Measurements from ENCODE around the gene OR5K1. TPM values are rescaled to one million over a fixed set of nuclear protein-coding genes. Genes with fewer than 3 reads are reported as not detected.

Gene OR5K1
- total RNA-seq, 2 donors from 2014 or later: not detected

DNA sequence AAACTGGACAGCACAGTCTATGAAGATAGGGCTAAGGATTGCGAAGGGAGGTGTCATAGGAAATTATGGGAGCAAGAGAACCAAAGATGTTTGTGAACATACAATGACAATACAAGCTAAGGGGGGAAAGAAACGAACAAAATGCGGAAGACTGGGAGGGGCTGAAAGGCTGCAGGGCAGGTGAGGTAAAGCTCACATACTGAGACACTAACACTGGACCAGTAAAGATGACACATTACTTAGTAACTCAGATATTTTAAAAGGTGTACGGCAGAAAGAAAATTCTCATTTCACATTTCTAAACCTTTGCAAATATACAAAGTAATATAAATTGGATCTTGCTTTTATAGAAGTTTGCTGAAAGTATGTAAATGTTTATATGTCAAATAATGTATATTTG lies 49.6 kb downstream of the OR5K1 start:
- DNase-seq (no peak), ATAC-seq (no peak)
- intact Hi-C loops (cut with DNase I, micrococcal nuclease): no loop called here

DNA sequence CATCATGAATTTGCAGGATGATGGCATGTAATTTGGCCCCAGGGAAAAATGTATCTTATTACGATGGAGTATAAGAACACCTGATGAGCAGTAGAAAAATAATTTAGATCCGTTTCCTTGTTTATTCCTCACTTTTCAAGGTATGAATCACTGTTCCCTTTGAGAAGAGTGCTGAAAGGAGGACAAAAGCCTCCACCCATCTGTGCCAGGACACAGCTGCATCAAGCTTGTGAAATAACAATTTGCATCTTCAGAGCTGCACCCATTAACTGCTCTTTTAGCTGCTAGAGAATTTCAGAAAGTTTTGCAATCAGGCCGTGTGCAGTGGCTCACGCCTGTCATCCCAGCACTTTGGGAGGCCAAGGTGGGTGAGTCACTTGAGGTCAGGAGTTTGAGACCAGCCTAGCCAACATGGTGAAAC lies 50.1 kb downstream of the OR5K1 start:
- intact Hi-C loops (cut with DNase I, micrococcal nuclease): no loop called here
- ATAC-seq: no peak

DNA sequence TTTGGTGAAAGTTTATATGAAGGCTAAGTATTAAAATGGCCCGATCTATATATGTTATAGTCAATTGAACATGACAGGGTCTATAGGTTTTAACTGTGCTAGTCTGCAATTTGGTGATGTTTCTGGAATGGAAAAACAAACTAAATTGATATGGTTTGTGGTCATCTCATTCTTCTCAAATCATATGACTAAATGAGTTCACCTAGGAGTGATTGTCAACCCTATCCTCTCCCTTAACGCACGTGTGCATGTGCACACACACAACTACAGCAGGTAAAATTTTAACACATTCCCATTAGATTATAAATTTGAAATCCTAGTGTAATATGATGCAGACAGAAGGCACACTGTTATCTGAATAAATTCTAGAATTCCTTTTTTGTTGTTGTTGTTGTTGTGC lies 50.7 kb downstream of the OR5K1 start:
- ATAC-seq (no peak), DNase-seq (no peak)
- intact Hi-C loops (cut with DNase I, micrococcal nuclease): no loop called here

More for the DNA sequence above, 50.1 kb downstream of the OR5K1 start:
- DNase-seq: no peak

DNA sequence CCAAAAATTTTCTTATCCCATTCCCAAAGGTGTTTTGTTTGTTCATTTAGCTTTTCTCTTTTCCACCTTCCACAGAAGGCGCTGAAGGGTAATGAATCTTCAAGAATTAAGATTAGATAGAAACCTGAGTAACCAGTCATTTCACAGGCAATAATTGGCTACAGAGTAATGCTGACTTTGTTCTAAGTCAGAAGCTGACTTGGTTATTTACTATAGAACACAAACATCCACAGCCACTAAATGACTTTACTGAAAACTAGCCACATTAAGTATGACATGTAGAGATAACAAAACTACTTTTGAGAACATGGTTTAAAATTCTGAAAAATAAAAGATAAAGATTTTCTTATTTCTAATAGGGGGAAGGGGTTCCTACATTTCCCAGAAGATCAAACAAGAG lies 51.9 kb downstream of the OR5K1 start:
- intact Hi-C loops (cut with DNase I, micrococcal nuclease): no loop called here
- ATAC-seq (no peak), DNase-seq (no peak)

DNA sequence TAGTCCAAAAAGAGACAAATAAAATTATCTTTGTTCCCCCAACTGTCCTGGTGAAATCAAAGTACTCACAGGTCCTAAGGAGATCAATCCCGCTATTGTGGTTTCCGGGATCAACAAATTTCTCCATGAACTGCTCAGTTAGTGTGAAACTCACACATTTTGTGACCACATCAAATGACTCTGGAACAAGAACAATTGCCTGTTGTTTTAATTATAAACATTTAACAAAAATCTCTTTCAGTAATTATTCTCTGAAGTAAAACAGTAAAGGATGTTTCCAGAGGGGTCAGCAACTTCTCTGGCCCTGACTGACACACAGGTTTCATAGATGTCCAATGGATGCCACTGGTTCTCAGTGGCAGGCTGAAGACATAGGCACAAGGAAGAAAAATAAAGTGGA lies 55.8 kb downstream of the OR5K1 start:
- intact Hi-C loops (cut with DNase I, micrococcal nuclease): no loop called here
- no peak for ATAC-seq

DNA sequence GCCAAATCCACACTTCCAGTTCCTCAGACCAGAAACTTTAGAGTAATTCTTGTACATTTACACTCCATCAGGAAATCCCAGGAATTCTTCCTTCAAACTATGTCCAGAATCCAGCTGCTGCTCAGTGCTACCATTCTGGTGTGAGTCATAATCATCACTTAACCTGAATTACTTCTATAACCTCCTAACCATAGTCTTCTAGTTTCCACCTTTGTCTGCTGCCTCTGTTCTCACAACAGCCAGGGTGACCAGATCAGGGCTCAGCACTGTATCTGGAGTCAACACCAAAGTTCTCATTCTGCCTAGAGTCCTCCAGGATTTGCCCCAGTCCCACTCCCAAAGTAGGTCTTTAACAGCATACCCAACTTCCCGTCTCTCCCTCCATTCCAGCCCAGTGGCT lies 56.4 kb downstream of the OR5K1 start:
- ATAC-seq (no peak), DNase-seq (no peak)
- intact Hi-C loops (cut with DNase I, micrococcal nuclease): no loop called here

More for the DNA sequence above, 55.8 kb downstream of the OR5K1 start:
- no peak for DNase-seq

DNA sequence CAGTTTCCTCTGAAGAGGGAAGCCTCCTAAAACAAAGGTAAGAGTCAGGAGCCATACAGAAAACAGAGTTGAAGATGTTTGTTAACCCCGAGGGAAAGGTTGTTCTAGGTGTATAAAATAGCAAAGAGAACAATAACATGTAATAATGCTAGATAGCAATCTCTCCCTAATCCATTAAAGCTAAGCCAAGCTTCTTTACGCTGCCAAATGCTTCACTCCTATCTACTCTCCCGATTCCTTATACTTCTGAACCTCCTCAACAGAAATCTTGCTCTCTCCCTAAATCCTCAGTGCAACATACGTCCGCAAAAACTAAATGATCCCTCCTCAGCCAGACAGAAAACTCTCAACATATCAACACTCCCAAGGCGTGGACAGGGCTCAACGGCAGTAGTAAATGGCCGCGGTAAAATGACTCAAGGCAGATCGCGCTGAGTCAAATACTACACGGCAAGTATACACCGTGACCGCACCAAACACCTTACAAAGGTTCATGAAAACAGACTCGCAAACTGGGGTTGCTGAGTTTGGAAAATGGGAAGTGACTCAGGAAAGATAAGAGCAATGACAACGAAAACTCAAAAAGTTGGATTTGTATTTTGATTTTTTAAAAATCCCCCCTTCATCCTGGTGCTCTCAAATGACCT lies 59.0 kb downstream of the OR5K1 start:
- DNase-seq (peak; percentile 36 to 57), ATAC-seq (peak; percentile 75)
- intact Hi-C loops (cut with DNase I, micrococcal nuclease): loop anchor here in 1 of 2 donors (10.0 kb wide), 1 partner anchor 73 kb away; the partner anchor contains the start of gene CPOX

Other genes with a start within 250 kb of the OR5K1 start
- gene OR5H6, start 199.0 kb upstream of the OR5K1 start, total RNA-seq: not detected
- not detected for gene OR5H2, start 180.7 kb upstream of the OR5K1 start, total RNA-seq
- gene OR5K4, start 109.3 kb upstream of the OR5K1 start, total RNA-seq: not detected
- gene OR5K3, start 72.5 kb upstream of the OR5K1 start, total RNA-seq: not detected
- not detected for gene OR5K2, start 34.5 kb downstream of the OR5K1 start, total RNA-seq
- 10 to 100 TPM; 47.5 to 70.9 TPM for gene CLDND1, start 59.7 kb downstream of the OR5K1 start, total RNA-seq
- 1 to 10 TPM; 2.4 to 6.1 TPM for gene GPR15, start 68.8 kb downstream of the OR5K1 start, total RNA-seq
- gene CPOX, start 130.4 kb downstream of the OR5K1 start, total RNA-seq: 10 to 100 TPM; 15.6 to 16.3 TPM